Mammary epithelial cell (primary cell): ENCODE results near the gene PIP5K1C.

ENCODE experiments used
- CTCF ChIP-seq, 2 donors: IDR thresholded peaks in 1 of 2; conservative IDR thresholded peaks in 1 of 2; 2 replicates each; pipeline ENCODE4 v1.5.1; 2011 to 2012; ENCODE audit warnings: inconsistent platforms in 2 of 2, low read length in 2 of 2, mild to moderate bottlenecking in 2 of 2, control low read depth in 1 of 2, low read depth in 1 of 2; ENCODE audit not compliant: insufficient read depth in 1 of 2; ENCODE audit errors: extremely low read depth in 1 of 2
- EZH2 ChIP-seq: IDR thresholded peaks from 2 replicates; pipeline ENCODE4 v1.6.1; 2012; ENCODE audit warnings: low read length, inconsistent platforms, borderline replicate concordance

GRCh38 chr19:3716147-3716668, 15.9 kb upstream of the PIP5K1C start:
- TF ChIP-seq CTCF (conservative IDR thresholded peaks at IDR 0.05 in 1 of 2, IDR thresholded peaks at IDR 0.05 in 1 of 2; ENCODE audit: extremely low read depth in 1 of 2, insufficient read depth in 1 of 2, low read depth in 1 of 2, low read length in 2 of 2) (no peak), EZH2 (no peak)
